Pancreas (tissue), 10 donors: ENCODE data around the gene TMPRSS2. TPM values are rescaled to one million over a fixed set of nuclear protein-coding genes. Genes with fewer than 3 reads are reported as not detected.

ENCODE experiments used
- ATAC-seq, 4 donors: fragments of 200-7000 bp; cut with Tn5 transposase; one replicate each; pipeline versions ENCODE4 v1.8.0 to v1.9.1; 2020; ENCODE audit warnings: mild to moderate bottlenecking in 4 of 4, moderate library complexity in 4 of 4
- DNase-seq, 6 donors: peaks; one replicate each; pipeline ENCODE4 v3.0.0-alpha.2; 2020
- FAIRE-seq: peaks from 2 replicates; lab custom pipeline; 2012; peaks lifted over from hg19 to GRCh38; lab: Jason Lieb, UNC
- H3K27ac ChIP-seq, 4 donors: fragments of 200-600 bp; sonication (generic); 1 replicate in 3 of 4; 2 replicates in 1 of 4; pipeline versions ENCODE4 v1.5.0 to v1.8.0; 2020
- H3K27me3 ChIP-seq, 4 donors: fragments of 200-600 bp; one replicate each; pipeline ENCODE4 v1.8.0; 2021
- H3K36me3 ChIP-seq, 3 donors: fragments of 200-600 bp; sonication (generic) in 1 of 3; one replicate each; pipeline versions ENCODE4 v1.5.0 to v1.8.0; 2020 to 2021
- H3K4me1 ChIP-seq, 3 donors: fragments of 200-600 bp; one replicate each; pipeline ENCODE4 v1.8.0; 2021
- H3K4me3 ChIP-seq, 4 donors: fragments of 200-600 bp; sonication (generic) in 2 of 4; one replicate each; pipeline versions ENCODE4 v1.5.0 to v1.8.0; 2020 to 2021
- H3K9me3 ChIP-seq, 4 donors: fragments of 200-600 bp; one replicate each; pipeline ENCODE4 v1.8.0; 2021
- CTCF ChIP-seq, 4 donors: fragments of 200-600 bp; sonication (generic) in 3 of 4; IDR thresholded peaks; one replicate each; pipeline versions ENCODE4 v1.5.0 to v1.8.0; 2021; ENCODE audit warnings: antibody characterized with exemption in 4 of 4
- WGBS, 2 donors: extraction: QIAGEN DNeasy Blood & Tissue Kit; methylation state at CpG; one replicate each; pipeline ENCODE4 v1.1.7; 2013; 5-methylcytosine and 5-hydroxymethylcytosine counted together
- intact Hi-C, 3 donors: fragments of 100-400 bp; cut with DNase I; formaldehyde crosslinking; loops; one replicate each; pipeline versions ENCODE4 v1.11.1 to v1.14.2; 2022
- polyA plus RNA-seq, 2 donors: library from polyadenylated mRNA; stranded (reverse); fragments of 200-250 nt; gene quantifications; one replicate each; pipeline ENCODE4 v1.2.3, GENCODE V29; 2013
- total RNA-seq, 6 donors: library from RNA; stranded (reverse); fragmentation: NEBNext Ultra II Directional in 4 of 6; extraction: Animal tissue kit (Norgen Biotek cat#: 25700) in 4 of 6; gene quantifications; one replicate each; pipeline versions ENCODE4 v1.2.1 to v1.2.4, GENCODE V29; 2021 to 2023
- donor health status: healthy with polysubstance abuse.
- donor health status: DM: no; HTN: no; CAD: no; lungs with moderate emphysema.
- donor health status: DM: no; HTN: no; CAD: no.
- donor health status: control.
- donor health status: control.
- donor health status: Bipolar disorder and iron deficiency.
- donor health status: DM: yes; HTN: yes; CAD: no.
- donor health status: DM: no; HTN: no; CAD: no.
- donor health status: DM: no; HTN: no; CAD: no.
- donor health status: DM: yes; HTN: yes; CAD: no.

Gene TMPRSS2
- total and polyA plus RNA-seq, 8 donors, result 42.2 to 88.8 (median 69.6) TPM

- Histone ChIP-seq H3K4me1 (no peaks in the 10 kb centered on the region), H3K27ac (no peak overlapping the region), H3K27me3 (no peaks in the 10 kb centered on the region), H3K36me3 (peaks cover 0 to 5% (median 0%) of the 10 kb centered on the region in 3 donors), H3K9me3 (no peaks in the 10 kb centered on the region), H3K4me3 (no peak overlapping the region)
- WGBS, 2 donors, result 86 to 87% methylated on average over 13 of the region's 13 CpGs
- no peak for TF ChIP-seq CTCF (IDR thresholded peaks at IDR 0.05)
- intact Hi-C loops, result no loop called here
- no peak for ATAC-seq
- no peak for FAIRE-seq
- DNase-seq, result no peak
Observed at GRCh38 chr21:41444703-41445464, 63.1 kb downstream of the TMPRSS2 start.

- no peaks in the 10 kb centered on the region for H3K27me3 ChIP-seq
- H3K4me1 ChIP-seq, result no peaks in the 10 kb centered on the region
- WGBS, 2 donors, result 87 to 93% methylated on average over 7 of the region's 7 CpGs
- FAIRE-seq (no peak), DNase-seq (no peak), ATAC-seq (no peak)
- intact Hi-C loops, result no loop called here
- no peak overlapping the region for H3K4me3 ChIP-seq
- peaks cover 0 to 11% (median 0%) of the 10 kb centered on the region in 3 donors for H3K36me3 ChIP-seq
- no peaks in the 10 kb centered on the region for H3K9me3 ChIP-seq
- no peak overlapping the region for H3K27ac ChIP-seq
- TF ChIP-seq CTCF (IDR thresholded peaks at IDR 0.05), result no peak
Observed at GRCh38 chr21:41443562-41443961, 64.4 kb downstream of the TMPRSS2 start.

GRCh38 chr21:41442481-41443186 lies 65.3 kb downstream of the TMPRSS2 start:
- Histone ChIP-seq H3K4me3 (no peak overlapping the region), H3K4me1 (no peaks in the 10 kb centered on the region), H3K27ac (no peak overlapping the region), H3K36me3 (peaks cover 0 to 11% (median 0%) of the 10 kb centered on the region in 3 donors), H3K9me3 (no peaks in the 10 kb centered on the region), H3K27me3 (no peaks in the 10 kb centered on the region)
- DNase-seq (no peak), FAIRE-seq (no peak), ATAC-seq (no peak)
- intact Hi-C loops, result no loop called here
- WGBS, 2 donors, result 81 to 89% methylated on average over 2 of the region's 2 CpGs
- no peak for TF ChIP-seq CTCF (IDR thresholded peaks at IDR 0.05)

GRCh38 chr21:41441546-41441945 lies 66.4 kb downstream of the TMPRSS2 start:
- DNase-seq, result no peak
- no peak for TF ChIP-seq CTCF (IDR thresholded peaks at IDR 0.05)
- WGBS, 2 donors, result 91 to 97% methylated on average over 14 of the region's 14 CpGs
- H3K27me3 ChIP-seq, result no peaks in the 10 kb centered on the region
- H3K27ac ChIP-seq, result no peak overlapping the region
- FAIRE-seq, result no peak
- no peaks in the 10 kb centered on the region for H3K4me1 ChIP-seq
- peaks cover 0 to 11% (median 6%) of the 10 kb centered on the region in 3 donors for H3K36me3 ChIP-seq
- no peak overlapping the region for H3K4me3 ChIP-seq
- no peaks in the 10 kb centered on the region for H3K9me3 ChIP-seq
- intact Hi-C loops, result no loop called here
- no peak for ATAC-seq
